AG04450 (cell line): Measurements from ENCODE around the gene PI4KA. TPM values are rescaled to one million over a fixed set of nuclear protein-coding genes. Genes with fewer than 3 reads are reported as not detected.

Experiments used
- CTCF ChIA-PET: fragments of 300-600, 350-600 bp; formaldehyde crosslinking; extraction: SDS; loops from one replicate; lab custom pipeline; 2022; ENCODE audit warnings: antibody characterized with exemption, inconsistent platforms; lab: Charles Lee
- POLR2A ChIA-PET: fragments of 350-600 bp; formaldehyde crosslinking; extraction: SDS; loops from one replicate; lab custom pipeline; 2021; ENCODE audit warnings: antibody characterized with exemption, inconsistent platforms; lab: Yijun Ruan, JAX
- DNase-seq: peaks from one replicate; pipeline ENCODE4 v3.0.0-alpha.2; 2011; ENCODE audit warnings: low read depth, low spot score
- H3K27ac ChIP-seq: one replicate; pipeline ENCODE4 v1.5.1; 2012; ENCODE audit warnings: low read depth, low read length, control low read depth
- H3K27me3 ChIP-seq: one replicate; pipeline ENCODE4 v1.6.0; 2012; ENCODE audit warnings: low read length; ENCODE audit not compliant: control insufficient read depth, insufficient read depth
- H3K4me3 ChIP-seq: 2 replicates; pipeline ENCODE4 v1.5.1; 2011; ENCODE audit warnings: mild to moderate bottlenecking, low read depth, low read length, control low read depth
- H3K9me3 ChIP-seq: 2 replicates; pipeline ENCODE4 v1.5.1; 2012; ENCODE audit warnings: low read length; ENCODE audit not compliant: control insufficient read depth, insufficient read depth
- polyA plus RNA-seq: library from polyadenylated mRNA; depleted of rRNA; stranded (reverse); fragments of >200 nt; gene quantifications from 2 replicates; pipeline ENCODE4 v1.2.3, GENCODE V29; 2011
- TF ChIP-seq, protein P1 (sequence below): IDR thresholded peaks from 2 replicates; pipeline ENCODE4 v1.5.1; 2011; ENCODE audit warnings: low read depth, low read length, control low read depth, inconsistent platforms

Gene PI4KA
- polyA plus RNA-seq, 1 experiment, result 27.5 TPM

DNA sequence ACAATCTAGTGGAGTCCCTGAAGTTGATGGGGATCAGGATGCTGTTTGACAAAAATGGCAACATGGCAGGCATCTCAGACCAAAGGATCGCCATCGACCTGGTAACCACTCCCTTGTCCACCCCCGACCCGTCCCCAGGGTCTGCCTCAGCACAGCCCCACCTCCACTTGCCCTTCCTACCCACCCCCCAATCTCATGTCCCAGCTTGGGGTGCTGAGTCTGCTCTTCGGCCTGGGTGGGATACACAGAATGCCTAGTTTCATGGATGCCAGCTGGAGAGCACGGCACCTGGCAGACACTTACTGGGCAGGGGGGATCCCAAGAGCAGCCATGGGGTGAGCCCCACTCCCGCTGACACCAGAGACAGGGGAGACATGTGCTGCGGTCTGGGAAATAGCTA is 72.6 kb downstream of the PI4KA start:
- Histone ChIP-seq H3K4me3 (no peak overlapping the region), H3K9me3 (no peaks in the 10 kb centered on the region), H3K27me3 (no peaks in the 10 kb centered on the region), H3K27ac (no peak overlapping the region)
- ChIA-PET CTCF (interaction anchor here (0.7 kb wide), 1 partner anchor 368 kb away, joined by 4 read pairs; no protein-coding TSS in a partner anchor), POLR2A (no interaction called here)
- TF ChIP-seq, protein P1, sequence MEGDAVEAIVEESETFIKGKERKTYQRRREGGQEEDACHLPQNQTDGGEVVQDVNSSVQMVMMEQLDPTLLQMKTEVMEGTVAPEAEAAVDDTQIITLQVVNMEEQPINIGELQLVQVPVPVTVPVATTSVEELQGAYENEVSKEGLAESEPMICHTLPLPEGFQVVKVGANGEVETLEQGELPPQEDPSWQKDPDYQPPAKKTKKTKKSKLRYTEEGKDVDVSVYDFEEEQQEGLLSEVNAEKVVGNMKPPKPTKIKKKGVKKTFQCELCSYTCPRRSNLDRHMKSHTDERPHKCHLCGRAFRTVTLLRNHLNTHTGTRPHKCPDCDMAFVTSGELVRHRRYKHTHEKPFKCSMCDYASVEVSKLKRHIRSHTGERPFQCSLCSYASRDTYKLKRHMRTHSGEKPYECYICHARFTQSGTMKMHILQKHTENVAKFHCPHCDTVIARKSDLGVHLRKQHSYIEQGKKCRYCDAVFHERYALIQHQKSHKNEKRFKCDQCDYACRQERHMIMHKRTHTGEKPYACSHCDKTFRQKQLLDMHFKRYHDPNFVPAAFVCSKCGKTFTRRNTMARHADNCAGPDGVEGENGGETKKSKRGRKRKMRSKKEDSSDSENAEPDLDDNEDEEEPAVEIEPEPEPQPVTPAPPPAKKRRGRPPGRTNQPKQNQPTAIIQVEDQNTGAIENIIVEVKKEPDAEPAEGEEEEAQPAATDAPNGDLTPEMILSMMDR, result no peak
- DNase-seq, result no peak

GRCh38 chr22:20785415-20785814 is 73.2 kb downstream of the PI4KA start:
- CTCF ChIA-PET, result interaction anchor here (1.9 to 2.4 kb wide), 4 partner anchors 13 to 100 kb away, joined by 5 to 14 read pairs (median 12); no protein-coding TSS in a partner anchor
- H3K4me3 ChIP-seq, result no peak overlapping the region
- POLR2A ChIA-PET, result no interaction called here

DNA sequence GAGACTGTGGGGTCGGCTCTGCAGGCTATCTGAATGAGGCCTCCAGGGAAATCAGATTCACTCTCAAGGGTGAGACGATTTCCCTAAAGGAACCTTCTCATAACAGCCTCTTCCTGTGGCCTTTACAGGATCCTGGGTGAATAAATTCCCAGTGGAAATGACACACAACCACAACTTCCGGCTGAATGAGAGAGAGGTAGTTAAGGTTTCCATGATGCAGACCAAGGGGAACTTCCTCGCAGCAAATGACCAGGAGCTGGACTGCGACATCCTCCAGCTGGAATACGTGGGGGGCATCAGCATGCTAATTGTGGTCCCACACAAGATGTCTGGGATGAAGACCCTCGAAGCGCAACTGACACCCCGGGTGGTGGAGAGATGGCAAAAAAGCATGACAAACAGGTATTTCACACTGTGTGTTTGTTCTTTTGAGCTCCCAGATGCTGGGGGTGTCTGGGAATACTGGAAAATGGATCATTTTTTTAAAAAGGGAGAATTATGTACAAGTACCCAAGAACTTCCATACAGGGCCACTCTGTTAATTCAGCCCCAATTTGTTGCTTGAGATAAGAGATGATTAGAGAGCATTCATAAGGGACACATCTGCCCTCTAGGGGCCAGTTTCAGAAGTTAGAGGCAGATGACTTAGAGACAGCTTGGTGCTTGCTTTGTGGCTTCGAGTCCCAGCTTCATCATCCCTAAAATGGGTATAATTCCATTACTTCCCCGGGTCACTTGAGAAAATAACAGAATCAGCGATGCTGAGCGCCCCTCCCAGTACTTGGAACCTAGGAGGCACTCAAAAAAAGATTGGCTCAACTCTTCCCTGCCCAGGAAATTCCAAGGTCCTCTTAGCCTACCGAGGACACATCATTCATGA is 74.5 kb downstream of the PI4KA start:
- Histone ChIP-seq H3K27me3 (no peaks in the 10 kb centered on the region), H3K27ac (no peak overlapping the region), H3K4me3 (no peak overlapping the region), H3K9me3 (no peaks in the 10 kb centered on the region)
- DNase-seq, result peak; percentile 20
- ChIA-PET CTCF (interaction anchor here (0.6 to 2.6 kb wide), 20 partner anchors 9 to 178 kb away, joined by 3 to 21 read pairs (median 6); partner anchors contain the start of gene SERPIND1), POLR2A (interaction anchor here (0.6 to 0.7 kb wide), 2 partner anchors 31 to 62 kb away, joined by 4 to 7 read pairs; no protein-coding TSS in a partner anchor)
- TF ChIP-seq, protein P1, result peak; percentile 76

More at GRCh38 chr22:20785415-20785814, 73.2 kb downstream of the PI4KA start:
- TF ChIP-seq, protein P1, result no peak
- Histone ChIP-seq H3K27ac (no peak overlapping the region), H3K9me3 (no peaks in the 10 kb centered on the region), H3K27me3 (no peaks in the 10 kb centered on the region)
- no peak for DNase-seq

DNA sequence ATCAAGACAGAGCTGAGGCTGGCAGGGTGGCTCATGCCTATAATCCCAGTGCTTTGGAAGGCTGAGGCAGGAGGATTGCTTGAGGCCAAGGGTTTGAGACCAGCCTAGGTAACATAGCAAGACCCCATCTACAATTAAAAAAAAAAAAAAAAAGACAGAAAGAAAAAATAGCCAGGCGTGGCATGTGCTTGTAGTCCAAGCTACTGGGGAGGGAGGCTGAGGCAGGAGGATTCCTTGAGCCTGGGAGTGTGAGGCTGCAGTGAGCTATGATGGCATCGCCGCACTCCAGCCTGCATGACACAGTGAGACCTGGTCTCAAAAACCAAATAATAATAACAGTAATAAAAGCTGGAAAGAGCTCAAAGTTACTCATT is 75.3 kb downstream of the PI4KA start:
- no peak overlapping the region for H3K4me3 ChIP-seq
- no peaks in the 10 kb centered on the region for H3K27me3 ChIP-seq
- TF ChIP-seq, protein P1, result no peak
- no peak for DNase-seq
- POLR2A ChIA-PET, result interaction anchor here (0.7 kb wide), 1 partner anchor 173 kb away, joined by 4 read pairs; no protein-coding TSS in a partner anchor
- no peaks in the 10 kb centered on the region for H3K9me3 ChIP-seq
- CTCF ChIA-PET, result interaction anchor here (0.7 to 2.6 kb wide), 13 partner anchors 10 to 179 kb away, joined by 3 to 21 read pairs (median 8); no protein-coding TSS in a partner anchor
- H3K27ac ChIP-seq, result no peak overlapping the region
